Osteocyte (in vitro differentiated cells): Measurements from ENCODE around the gene SPZ1. TPM values are rescaled to one million over a fixed set of nuclear protein-coding genes. Genes with fewer than 3 reads are reported as not detected.
"Not testable (repeated sequence)": the region's sequence is repeated elsewhere in the genome, so short reads cannot be mapped to it uniquely, and the experiment has no call there.

Experiments
- DNase-seq: peaks from one replicate; pipeline ENCODE4 v3.0.0; 2021; ENCODE audit warnings: mixed read lengths; ENCODE audit not compliant: unreplicated experiment; ENCODE audit errors: extremely low spot score
- H3K27ac Mint-ChIP-seq: one replicate; pipeline ENCODE4 v1.8.0; 2021; ENCODE audit warnings: mild to moderate bottlenecking, mixed read lengths; ENCODE audit not compliant: unreplicated experiment
- H3K27me3 Mint-ChIP-seq: one replicate; pipeline ENCODE4 v1.8.0; 2021; ENCODE audit warnings: mixed read lengths; ENCODE audit not compliant: unreplicated experiment
- H3K36me3 Mint-ChIP-seq: one replicate; pipeline ENCODE4 v1.8.0; 2021; ENCODE audit warnings: mixed read lengths; ENCODE audit not compliant: unreplicated experiment
- H3K4me1 Mint-ChIP-seq: one replicate; pipeline ENCODE4 v1.8.0; 2021; ENCODE audit warnings: mixed read lengths; ENCODE audit not compliant: unreplicated experiment
- H3K4me3 Mint-ChIP-seq: one replicate; pipeline ENCODE4 v1.8.0; 2021; ENCODE audit warnings: mild to moderate bottlenecking, moderate library complexity, mixed read lengths; ENCODE audit not compliant: unreplicated experiment
- H3K9me3 Mint-ChIP-seq: one replicate; pipeline ENCODE4 v1.8.0; 2021; ENCODE audit warnings: mixed read lengths; ENCODE audit not compliant: unreplicated experiment
- total RNA-seq: library from RNA; stranded (reverse); gene quantifications from 2 replicates; pipeline ENCODE4 v1.2.1, GENCODE V29; 2021
- TF ChIP-seq, protein P1 (sequence below): fragments of 200-600 bp; sonication (generic); IDR thresholded peaks from 2 replicates; pipeline ENCODE4 v1.5.0; 2021; ENCODE audit warnings: antibody characterized with exemption, mild to moderate bottlenecking, moderate library complexity

The SPZ1 gene
- total RNA-seq, 1 donor from 2014 or later: not detected

DNA sequence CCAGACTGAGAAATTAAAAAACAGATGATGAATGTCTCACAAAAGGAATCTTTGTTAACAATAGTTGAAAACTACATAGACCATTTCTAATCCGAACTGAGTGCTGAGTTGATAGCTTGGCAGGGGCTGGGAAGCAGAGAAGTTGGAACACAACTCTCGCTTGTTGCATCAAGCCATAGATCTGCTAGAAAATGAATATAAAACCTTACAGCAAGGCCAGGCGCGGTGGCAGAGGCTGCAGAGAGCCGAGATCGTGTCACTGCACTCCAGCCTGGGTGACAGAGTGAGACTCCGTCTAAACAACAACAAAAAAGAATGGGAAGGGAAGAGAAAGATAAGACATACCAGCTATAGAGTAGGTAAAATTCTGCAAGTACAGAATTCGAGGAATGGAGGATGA is 28.0 kb upstream of the SPZ1 start:
- Mint-ChIP-seq H3K4me3 (no peak overlapping the region), H3K36me3 (no peaks in the 10 kb centered on the region), H3K27ac (no peak overlapping the region), H3K4me1 (no peaks in the 10 kb centered on the region), H3K9me3 (no peaks in the 10 kb centered on the region), H3K27me3 (peaks cover 7% of the 10 kb centered on the region)
- DNase-seq: peak; percentile 67
- TF ChIP-seq, protein P1, sequence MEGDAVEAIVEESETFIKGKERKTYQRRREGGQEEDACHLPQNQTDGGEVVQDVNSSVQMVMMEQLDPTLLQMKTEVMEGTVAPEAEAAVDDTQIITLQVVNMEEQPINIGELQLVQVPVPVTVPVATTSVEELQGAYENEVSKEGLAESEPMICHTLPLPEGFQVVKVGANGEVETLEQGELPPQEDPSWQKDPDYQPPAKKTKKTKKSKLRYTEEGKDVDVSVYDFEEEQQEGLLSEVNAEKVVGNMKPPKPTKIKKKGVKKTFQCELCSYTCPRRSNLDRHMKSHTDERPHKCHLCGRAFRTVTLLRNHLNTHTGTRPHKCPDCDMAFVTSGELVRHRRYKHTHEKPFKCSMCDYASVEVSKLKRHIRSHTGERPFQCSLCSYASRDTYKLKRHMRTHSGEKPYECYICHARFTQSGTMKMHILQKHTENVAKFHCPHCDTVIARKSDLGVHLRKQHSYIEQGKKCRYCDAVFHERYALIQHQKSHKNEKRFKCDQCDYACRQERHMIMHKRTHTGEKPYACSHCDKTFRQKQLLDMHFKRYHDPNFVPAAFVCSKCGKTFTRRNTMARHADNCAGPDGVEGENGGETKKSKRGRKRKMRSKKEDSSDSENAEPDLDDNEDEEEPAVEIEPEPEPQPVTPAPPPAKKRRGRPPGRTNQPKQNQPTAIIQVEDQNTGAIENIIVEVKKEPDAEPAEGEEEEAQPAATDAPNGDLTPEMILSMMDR: no peak

DNA sequence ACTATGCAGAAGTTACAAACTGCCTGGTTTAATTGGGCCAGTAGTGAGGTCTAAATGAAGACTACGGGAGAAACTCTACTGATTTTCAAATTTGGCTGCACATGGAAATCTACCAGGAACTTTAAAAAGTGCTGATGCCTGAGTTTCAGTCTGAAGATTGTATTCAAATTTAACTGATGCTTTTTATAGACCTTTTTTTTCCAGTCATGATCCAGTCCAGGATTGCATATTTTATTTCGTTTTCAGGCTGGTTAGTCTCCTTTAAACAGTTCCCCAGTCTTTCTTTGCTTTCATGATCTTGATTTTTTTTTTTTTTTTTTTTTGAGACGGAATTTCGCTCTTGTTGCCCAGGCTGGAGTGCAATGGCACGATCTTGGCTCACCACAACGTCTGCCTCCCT is 23.7 kb upstream of the SPZ1 start:
- no peak overlapping the region for H3K27ac Mint-ChIP-seq
- DNase-seq: no peak
- no peaks in the 10 kb centered on the region for H3K9me3 Mint-ChIP-seq
- no peak overlapping the region for H3K4me3 Mint-ChIP-seq
- H3K36me3 Mint-ChIP-seq: no peaks in the 10 kb centered on the region
- H3K4me1 Mint-ChIP-seq: no peaks in the 10 kb centered on the region
- TF ChIP-seq, protein P1: no peak
- H3K27me3 Mint-ChIP-seq: peaks cover 11% of the 10 kb centered on the region

DNA sequence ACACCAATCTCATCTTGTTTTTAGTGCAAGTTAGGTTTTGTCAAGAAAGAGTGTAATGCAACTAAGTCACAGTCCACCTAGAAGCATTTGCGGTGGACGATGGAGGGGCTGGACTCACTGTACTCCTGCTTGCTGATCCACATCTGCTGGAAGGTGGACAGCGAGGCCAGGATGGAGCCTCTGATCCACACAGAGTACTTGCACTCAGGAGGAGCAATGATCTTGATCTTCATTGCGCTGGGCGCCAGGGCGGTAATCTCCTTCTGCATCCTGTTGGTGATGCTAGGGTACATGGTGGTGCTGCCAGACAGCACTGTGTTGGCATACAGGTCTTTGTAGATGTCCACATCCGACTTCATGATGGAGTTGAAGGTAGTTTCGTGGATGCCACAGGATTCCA is 20.2 kb upstream of the SPZ1 start:
- no peaks in the 10 kb centered on the region for H3K9me3 Mint-ChIP-seq
- H3K36me3 Mint-ChIP-seq: no peaks in the 10 kb centered on the region
- TF ChIP-seq, protein P1: no peak
- H3K4me1 Mint-ChIP-seq: no peaks in the 10 kb centered on the region
- H3K4me3 Mint-ChIP-seq: no peak overlapping the region
- H3K27me3 Mint-ChIP-seq: peaks cover 6% of the 10 kb centered on the region
- DNase-seq: peak; percentile 63
- H3K27ac Mint-ChIP-seq: no peak overlapping the region

DNA sequence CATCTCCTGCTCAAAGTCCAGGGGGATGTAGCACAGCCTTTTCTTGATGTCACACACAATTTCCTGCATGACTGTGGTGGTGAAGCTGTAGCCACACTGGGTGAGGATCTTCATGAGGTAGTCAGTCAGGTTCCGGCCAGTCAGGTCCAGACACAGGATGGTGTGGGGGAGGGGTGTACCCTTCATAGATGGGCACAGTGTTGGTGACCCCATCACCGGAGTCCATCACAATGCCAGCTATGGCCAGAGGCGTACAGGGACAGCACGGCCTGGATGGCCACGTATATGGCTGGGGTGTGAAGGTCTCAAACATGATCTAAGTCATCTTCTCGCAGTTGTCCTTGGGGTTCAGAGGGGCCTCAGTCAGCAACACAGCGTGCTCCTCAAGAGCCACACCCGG is 19.7 kb upstream of the SPZ1 start:
- TF ChIP-seq, protein P1: no peak
- DNase-seq: peak; percentile 75
- H3K36me3 Mint-ChIP-seq: no peaks in the 10 kb centered on the region
- peaks cover 6% of the 10 kb centered on the region for H3K27me3 Mint-ChIP-seq
- H3K27ac Mint-ChIP-seq: no peak overlapping the region
- H3K4me3 Mint-ChIP-seq: no peak overlapping the region
- H3K4me1 Mint-ChIP-seq: no peaks in the 10 kb centered on the region
- H3K9me3 Mint-ChIP-seq: no peaks in the 10 kb centered on the region

DNA sequence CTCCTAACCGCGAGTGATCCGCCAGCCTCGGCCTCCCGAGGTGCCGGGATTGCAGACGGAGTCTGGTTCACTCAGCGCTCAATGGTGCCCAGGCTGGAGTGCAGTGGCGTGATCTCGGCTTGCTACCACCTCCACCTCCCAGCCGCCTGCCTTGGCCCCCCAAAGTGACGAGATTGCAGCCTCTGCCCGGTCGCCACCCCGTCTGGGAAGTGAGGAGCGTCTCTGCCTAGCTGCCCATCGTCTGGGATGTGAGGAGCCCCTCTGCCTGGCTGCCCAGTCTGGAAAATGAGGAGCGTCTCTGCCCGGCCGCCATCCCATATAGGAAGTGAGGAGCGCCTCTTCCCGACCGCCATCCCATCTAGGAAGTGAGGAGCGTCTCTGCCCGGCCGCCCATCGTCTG is 19.0 kb upstream of the SPZ1 start:
- not testable (repeated sequence) for H3K27me3 Mint-ChIP-seq, H3K27ac Mint-ChIP-seq, H3K4me3 Mint-ChIP-seq, H3K4me1 Mint-ChIP-seq, H3K36me3 Mint-ChIP-seq, H3K9me3 Mint-ChIP-seq
- DNase-seq: peak; percentile 38

- H3K4me3 Mint-ChIP-seq, H3K36me3 Mint-ChIP-seq, H3K4me1 Mint-ChIP-seq, H3K9me3 Mint-ChIP-seq, H3K27me3 Mint-ChIP-seq, H3K27ac Mint-ChIP-seq: not testable (repeated sequence)
- peak; percentile 67 for DNase-seq
These were observed 18.5 kb upstream of the SPZ1 start for GRCh38 chr5:80301342-80301741.
